K562 (cell line): ENCODE results near the gene CBFA2T2. TPM values are rescaled to one million over a fixed set of nuclear protein-coding genes. Genes with fewer than 3 reads are reported as not detected.

Experiments used
- CHD7 ChIP-seq: fragments of 200-600 bp; sonication (generic); IDR thresholded peaks from one replicate; pipeline ENCODE4 v1.6.1; 2012; ENCODE audit warnings: mild to moderate bottlenecking, low read depth, low read length, inconsistent platforms
- HINFP ChIP-seq: fragments of 450-650 bp; conservative IDR thresholded peaks from 2 replicates; pipeline ENCODE4 v1.6.1; 2016; ENCODE audit warnings: missing genetic modification characterization, low read depth, mild to moderate bottlenecking, control low read depth, missing compliant biosample characterization
- KDM5B ChIP-seq: fragments of 200-600 bp; sonication (generic); IDR thresholded peaks from 2 replicates; pipeline ENCODE4 v1.6.1; 2012; ENCODE audit warnings: low read depth, mild to moderate bottlenecking, moderate library complexity, low read length, control low read depth, inconsistent platforms; ENCODE audit not compliant: insufficient replicate concordance
- MITF ChIP-seq: IDR thresholded peaks from 2 replicates; pipeline ENCODE4 v1.6.1; 2014; ENCODE audit warnings: antibody characterized with exemption
- POLR2AphosphoS5 ChIP-seq: IDR thresholded peaks from 2 replicates; pipeline ENCODE4 v1.6.1; 2011; ENCODE audit warnings: mild to moderate bottlenecking, low read depth, low read length, moderate library complexity; ENCODE audit not compliant: control insufficient read depth, insufficient read depth
- SRSF9 ChIP-seq: fragments of 200-400 bp; formaldehyde crosslinking; IDR thresholded peaks from 2 replicates; pipeline ENCODE4 v1.6.1; 2017; ENCODE audit warnings: low read depth, low read length, borderline replicate concordance
- ZBTB49 ChIP-seq: sonication (generic); formaldehyde crosslinking; IDR thresholded peaks from 2 replicates; pipeline ENCODE4 v1.8.0; 2022; ENCODE audit warnings: missing genetic modification reagents, mild to moderate bottlenecking, borderline replicate concordance
- ZNF830 ChIP-seq: fragments of 250-450 bp; sonication (Bioruptor Pico); IDR thresholded peaks from 2 replicates; pipeline ENCODE4 v1.5.0; 2021; ENCODE audit warnings: mild to moderate bottlenecking
- polyA plus RNA-seq, 8 experiments: library from polyadenylated mRNA; depleted of rRNA in 4 of 8; stranded (reverse) in 5 of 8; unstranded in 3 of 8; fragments of >200 nt; fragmentation: Nextera tagmentation in 2 of 8; fragmentation: Illumina TruSeq in 1 of 8; extraction: Ambion mirVana in 2 of 8; extraction: Trizol in 1 of 8; gene quantifications; 2 replicates each; pipeline versions ENCODE4 v1.2.1 to v1.2.3, GENCODE V29; 2011 to 2014; ENCODE audit warnings: inconsistent platforms in 1 of 8, missing spikeins in 1 of 8
- total RNA-seq, 7 experiments: library from RNA; depleted of rRNA in 6 of 7; stranded (reverse); fragments of >200 nt in 6 of 7; fragmentation: Illumina TruSeq in 2 of 7; extraction: Trizol in 2 of 7; gene quantifications; 2 replicates each; pipeline versions ENCODE4 v1.2.1 to v1.2.3, GENCODE V29; 2011 to 2021; ENCODE audit warnings: low replicate concordance in 1 of 7

Gene CBFA2T2
- total and polyA plus RNA-seq, 9 of the 15 experiments (the other 6 are each of a cell fraction or from before 2014, with no cell fraction given) = 0.27 to 9.6 (median 5.8) TPM

- TF ChIP-seq ZBTB49 (no peak), ZNF830 (CRISPR knock-in tag) (0 out of 2 replicates have a peak, but pooled peaks have one; percentile 29), HINFP (tag) (peak; percentile 82; the same call in 1 of the 2 replicates), POLR2AphosphoS5 (peak; percentile 44; the same call in 1 of the 2 replicates), SRSF9 (no peak), MITF (no peak), CHD7 (no peak), KDM5B (peak; percentile 60)
Measured at GRCh38 chr20:33674294-33675135, 184.6 kb downstream of the CBFA2T2 start, which contains the start of gene NECAB3 (continued).
